A673 (cell line): ENCODE data around the gene PARD3.

Experiments
- CTCF ChIP-seq: fragments of 300-800, 200-600 bp; sonication (generic); conservative IDR thresholded peaks from 2 replicates; pipeline ENCODE4 v1.5.1; 2017; ENCODE audit warnings: low read depth, mild to moderate bottlenecking, antibody characterized with exemption, low read length, moderate library complexity, mixed read lengths
- EZH2 ChIP-seq: fragments of 200-600 bp; sonication (generic); IDR thresholded peaks from 2 replicates; pipeline ENCODE4 v1.6.1; 2017; ENCODE audit warnings: borderline replicate concordance, low read depth, mild to moderate bottlenecking, mixed read lengths, antibody characterized with exemption, low read length; ENCODE audit not compliant: poor library complexity, severe bottlenecking

GRCh38 chr10:34154383-34154900 is 660.7 kb downstream of the PARD3 start:
- no peak for TF ChIP-seq CTCF
- TF ChIP-seq EZH2 = no peak
